ENCODE measurements around the gene VTI1A.

VTI1A gene

DNA sequence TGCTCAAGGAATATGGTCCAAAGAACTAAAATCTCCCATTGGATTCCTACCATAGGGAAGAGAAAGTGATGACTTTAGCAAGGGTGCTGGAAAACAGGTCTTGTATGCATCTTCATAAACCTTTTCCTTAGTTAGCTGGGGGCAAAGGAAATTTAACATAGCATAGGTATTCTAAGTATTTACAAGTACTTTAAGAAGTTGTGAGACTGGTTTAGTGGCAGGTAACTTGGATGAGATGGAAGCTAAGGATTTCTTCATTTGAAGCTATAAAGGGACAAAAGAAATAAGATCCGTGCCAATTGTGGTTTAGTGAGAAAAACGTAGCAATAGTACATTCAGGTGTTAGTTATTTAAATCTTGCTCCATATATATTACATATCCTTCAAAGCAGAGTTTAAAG, 319.6 kb downstream of the VTI1A start:
- no peak overlapping the region for H3K4me3 ChIP-seq (ENCODE audit: low read length)
- no peak overlapping the region for H3K27ac ChIP-seq (ENCODE audit: low read length)
- H3K36me3 ChIP-seq (replicated peaks; ENCODE audit: insufficient read depth, low read length): no peaks in the 10 kb centered on the region
- H3K4me2 ChIP-seq (ENCODE audit: low read depth, low read length): no peak overlapping the region
- no peaks in the 10 kb centered on the region for H3K27me3 ChIP-seq (replicated peaks; ENCODE audit: insufficient read depth, low read length)
- DNase-seq: no peak
- H3K79me2 ChIP-seq (ENCODE audit: low read length): no peaks in the 10 kb centered on the region
- no peak overlapping the region for H3K9ac ChIP-seq (ENCODE audit: low read length)
- no peaks in the 10 kb centered on the region for H3K4me1 ChIP-seq (ENCODE audit: low read length)
- H3F3A ChIP-seq (ENCODE audit: insufficient read depth, low read length): no peaks in the 10 kb centered on the region
- H3K9me2 ChIP-seq (replicated peaks; ENCODE audit: insufficient read depth, low read length): no peaks in the 10 kb centered on the region
- TF ChIP-seq EZH2phosphoT487 (IDR thresholded peaks at IDR 0.05; ENCODE audit: low read length): no peak
- TF ChIP-seq, protein P1, sequence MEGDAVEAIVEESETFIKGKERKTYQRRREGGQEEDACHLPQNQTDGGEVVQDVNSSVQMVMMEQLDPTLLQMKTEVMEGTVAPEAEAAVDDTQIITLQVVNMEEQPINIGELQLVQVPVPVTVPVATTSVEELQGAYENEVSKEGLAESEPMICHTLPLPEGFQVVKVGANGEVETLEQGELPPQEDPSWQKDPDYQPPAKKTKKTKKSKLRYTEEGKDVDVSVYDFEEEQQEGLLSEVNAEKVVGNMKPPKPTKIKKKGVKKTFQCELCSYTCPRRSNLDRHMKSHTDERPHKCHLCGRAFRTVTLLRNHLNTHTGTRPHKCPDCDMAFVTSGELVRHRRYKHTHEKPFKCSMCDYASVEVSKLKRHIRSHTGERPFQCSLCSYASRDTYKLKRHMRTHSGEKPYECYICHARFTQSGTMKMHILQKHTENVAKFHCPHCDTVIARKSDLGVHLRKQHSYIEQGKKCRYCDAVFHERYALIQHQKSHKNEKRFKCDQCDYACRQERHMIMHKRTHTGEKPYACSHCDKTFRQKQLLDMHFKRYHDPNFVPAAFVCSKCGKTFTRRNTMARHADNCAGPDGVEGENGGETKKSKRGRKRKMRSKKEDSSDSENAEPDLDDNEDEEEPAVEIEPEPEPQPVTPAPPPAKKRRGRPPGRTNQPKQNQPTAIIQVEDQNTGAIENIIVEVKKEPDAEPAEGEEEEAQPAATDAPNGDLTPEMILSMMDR (IDR thresholded peaks at IDR 0.05; ENCODE audit: low read length): no peak
- no peak for TF ChIP-seq EZH2 (optimal IDR thresholded peaks at IDR 0.05; ENCODE audit: low read depth, low read length)
- no peak overlapping the region for H2AFZ ChIP-seq (ENCODE audit: low read length)
- no peaks in the 10 kb centered on the region for H3K9me3 ChIP-seq (replicated peaks; ENCODE audit: insufficient read depth, low read length)
- no peaks in the 10 kb centered on the region for H4K20me1 ChIP-seq (ENCODE audit: insufficient read depth, low read length)

DNA sequence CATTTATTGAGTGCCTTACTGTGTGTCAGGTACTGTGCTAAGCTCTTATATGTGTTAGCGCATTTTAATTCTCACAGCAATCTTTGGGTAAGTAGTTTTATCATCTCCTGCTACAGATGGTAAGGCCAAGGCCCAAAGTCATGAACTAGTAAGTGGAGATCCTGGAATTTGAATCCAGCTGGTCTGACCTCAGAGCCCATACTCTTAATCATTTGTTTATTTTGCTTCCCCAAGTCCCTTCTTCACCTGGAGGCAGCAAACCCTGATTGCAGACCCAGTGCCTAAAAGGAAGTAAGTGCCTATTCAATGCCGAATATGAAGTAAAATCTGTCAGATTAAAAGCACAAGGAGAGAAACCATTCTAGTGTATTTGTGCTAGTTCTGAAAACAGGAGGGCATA, 320.1 kb downstream of the VTI1A start:
- H3K9me3 ChIP-seq (replicated peaks; ENCODE audit: insufficient read depth, low read length): no peaks in the 10 kb centered on the region
- no peaks in the 10 kb centered on the region for H3K27me3 ChIP-seq (replicated peaks; ENCODE audit: insufficient read depth, low read length)
- DNase-seq: no peak
- H3K9ac ChIP-seq (ENCODE audit: low read length): no peak overlapping the region
- H3K36me3 ChIP-seq (replicated peaks; ENCODE audit: insufficient read depth, low read length): no peaks in the 10 kb centered on the region
- H3F3A ChIP-seq (ENCODE audit: insufficient read depth, low read length): no peaks in the 10 kb centered on the region
- no peak overlapping the region for H3K27ac ChIP-seq (ENCODE audit: low read length)
- no peak for TF ChIP-seq EZH2phosphoT487 (IDR thresholded peaks at IDR 0.05; ENCODE audit: low read length)
- TF ChIP-seq, protein P1 (IDR thresholded peaks at IDR 0.05; ENCODE audit: low read length): no peak
- TF ChIP-seq EZH2 (optimal IDR thresholded peaks at IDR 0.05; ENCODE audit: low read depth, low read length): no peak
- H4K20me1 ChIP-seq (ENCODE audit: insufficient read depth, low read length): no peaks in the 10 kb centered on the region
- H3K4me2 ChIP-seq (ENCODE audit: low read depth, low read length): no peak overlapping the region
- H2AFZ ChIP-seq (ENCODE audit: low read length): no peak overlapping the region
- no peaks in the 10 kb centered on the region for H3K4me1 ChIP-seq (ENCODE audit: low read length)
- H3K4me3 ChIP-seq (ENCODE audit: low read length): no peak overlapping the region
- H3K79me2 ChIP-seq (ENCODE audit: low read length): no peaks in the 10 kb centered on the region
- no peaks in the 10 kb centered on the region for H3K9me2 ChIP-seq (replicated peaks; ENCODE audit: insufficient read depth, low read length)

DNA sequence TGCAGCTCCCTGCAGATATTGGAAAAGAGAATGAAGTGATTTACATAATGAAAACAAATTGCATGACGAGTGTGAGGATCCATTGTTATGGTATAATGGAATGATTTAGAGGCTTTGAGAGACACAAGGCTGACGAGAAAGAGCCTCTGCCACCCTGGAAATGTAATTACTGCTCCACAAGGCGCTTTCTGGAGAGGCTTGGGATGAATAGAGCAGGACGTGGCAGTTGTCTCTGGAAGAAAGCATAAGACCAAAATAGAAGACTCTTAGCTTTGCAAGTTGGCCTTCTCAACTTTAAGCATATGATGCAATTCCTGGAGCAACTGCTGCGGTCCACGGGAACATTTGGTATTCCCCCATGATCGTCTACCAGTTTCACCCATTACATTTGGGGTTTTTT, 321.1 kb downstream of the VTI1A start:
- no peak overlapping the region for H3K4me2 ChIP-seq (ENCODE audit: low read depth, low read length)
- no peaks in the 10 kb centered on the region for H3K4me1 ChIP-seq (ENCODE audit: low read length)
- no peaks in the 10 kb centered on the region for H3F3A ChIP-seq (ENCODE audit: insufficient read depth, low read length)
- H4K20me1 ChIP-seq (ENCODE audit: insufficient read depth, low read length): no peaks in the 10 kb centered on the region
- H3K9ac ChIP-seq (ENCODE audit: low read length): no peak overlapping the region
- H3K27ac ChIP-seq (ENCODE audit: low read length): no peak overlapping the region
- no peaks in the 10 kb centered on the region for H3K36me3 ChIP-seq (replicated peaks; ENCODE audit: insufficient read depth, low read length)
- no peak overlapping the region for H3K4me3 ChIP-seq (ENCODE audit: low read length)
- no peaks in the 10 kb centered on the region for H3K9me3 ChIP-seq (replicated peaks; ENCODE audit: insufficient read depth, low read length)
- H2AFZ ChIP-seq (ENCODE audit: low read length): no peak overlapping the region
- no peak for DNase-seq
- H3K27me3 ChIP-seq (replicated peaks; ENCODE audit: insufficient read depth, low read length): no peaks in the 10 kb centered on the region
- H3K9me2 ChIP-seq (replicated peaks; ENCODE audit: insufficient read depth, low read length): no peaks in the 10 kb centered on the region
- no peaks in the 10 kb centered on the region for H3K79me2 ChIP-seq (ENCODE audit: low read length)
- no peak for TF ChIP-seq EZH2phosphoT487 (IDR thresholded peaks at IDR 0.05; ENCODE audit: low read length)
- TF ChIP-seq EZH2 (optimal IDR thresholded peaks at IDR 0.05; ENCODE audit: low read depth, low read length): no peak
- TF ChIP-seq, protein P1 (IDR thresholded peaks at IDR 0.05; ENCODE audit: low read length): no peak
